Stimulated activated CD4-positive, alpha-beta T cell treated with anti-CD3 and anti-CD28 coated beads, Interleukin-2, amount 100 ng/mL, for 48 hours (primary cell): ENCODE results near the gene ATP8A2.

Experiments used
- DNase-seq, 2 donors: peaks; one replicate each; pipeline ENCODE4 v3.0.0-alpha.2; 2020

ATP8A2 gene

GRCh38 chr13:25898991-25899390 lies 527.2 kb downstream of the ATP8A2 start:
- no peak for DNase-seq

GRCh38 chr13:25899464-25899863 lies 527.7 kb downstream of the ATP8A2 start:
- no peak for DNase-seq

- no peak for DNase-seq
Observed at GRCh38 chr13:25899952-25900351, 528.2 kb downstream of the ATP8A2 start.

GRCh38 chr13:25901460-25902376 lies 529.9 kb downstream of the ATP8A2 start:
- DNase-seq, result no peak

- no peak for DNase-seq
Observed at GRCh38 chr13:25902455-25902854, 530.7 kb downstream of the ATP8A2 start.

GRCh38 chr13:25902891-25903341 lies 531.1 kb downstream of the ATP8A2 start:
- no peak for DNase-seq

- DNase-seq, result no peak
Observed at GRCh38 chr13:25904830-25905229, 533.1 kb downstream of the ATP8A2 start.

- no peak for DNase-seq
Observed at GRCh38 chr13:25905611-25906010, 533.8 kb downstream of the ATP8A2 start.

GRCh38 chr13:25906191-25906661 lies 534.5 kb downstream of the ATP8A2 start:
- no peak for DNase-seq

- no peak for DNase-seq
Observed at GRCh38 chr13:25908366-25908765, 536.6 kb downstream of the ATP8A2 start.

- DNase-seq, result no peak
Observed at GRCh38 chr13:25910243-25910642, 538.5 kb downstream of the ATP8A2 start.

- no peak for DNase-seq
Observed at GRCh38 chr13:25910991-25911419, 539.2 kb downstream of the ATP8A2 start.

- DNase-seq, result no peak
Observed at GRCh38 chr13:25912961-25913360, 541.2 kb downstream of the ATP8A2 start.

GRCh38 chr13:25915840-25916518 lies 544.2 kb downstream of the ATP8A2 start:
- no peak for DNase-seq

- no peak for DNase-seq
Observed at GRCh38 chr13:25920277-25920676, 548.5 kb downstream of the ATP8A2 start.

- no peak for DNase-seq
Observed at GRCh38 chr13:25920931-25921330, 549.2 kb downstream of the ATP8A2 start.

- DNase-seq, result no peak
Observed at GRCh38 chr13:25922376-25922775, 550.6 kb downstream of the ATP8A2 start.

GRCh38 chr13:25923217-25924085 lies 551.7 kb downstream of the ATP8A2 start:
- DNase-seq, result no peak

GRCh38 chr13:25927363-25927762 lies 555.6 kb downstream of the ATP8A2 start:
- no peak for DNase-seq

- no peak for DNase-seq
Observed at GRCh38 chr13:25927932-25928331, 556.2 kb downstream of the ATP8A2 start.

GRCh38 chr13:25928941-25929505 lies 557.2 kb downstream of the ATP8A2 start:
- DNase-seq, result no peak

GRCh38 chr13:25929816-25930215 lies 558.0 kb downstream of the ATP8A2 start:
- no peak for DNase-seq

GRCh38 chr13:25930653-25931052 lies 558.9 kb downstream of the ATP8A2 start:
- DNase-seq, result no peak
